HG03442 (cell line): ENCODE measurements around the gene FN1.
"Not testable (repeated sequence)": the region's sequence is repeated elsewhere in the genome, so short reads cannot be mapped to it uniquely, and the experiment has no call there.

ENCODE experiments used
- ATAC-seq: cut with Tn5 transposase; IDR thresholded peaks from one replicate; pipeline ENCODE4 v1.9.1; 2021; ENCODE audit warnings: mild to moderate bottlenecking, moderate library complexity; ENCODE audit not compliant: unreplicated experiment

Gene FN1

GRCh38 chr2:215423928-215424540 lies 11.8 kb downstream of the FN1 start:
- no peak for ATAC-seq

- ATAC-seq = no peak
Observed at GRCh38 chr2:215423234-215423633, 12.6 kb downstream of the FN1 start.

GRCh38 chr2:215422676-215423075 lies 13.2 kb downstream of the FN1 start:
- no peak for ATAC-seq

GRCh38 chr2:215421859-215422461 lies 13.9 kb downstream of the FN1 start:
- no peak for ATAC-seq

GRCh38 chr2:215420471-215420935 lies 15.4 kb downstream of the FN1 start:
- ATAC-seq = no peak

GRCh38 chr2:215419769-215420470 lies 15.9 kb downstream of the FN1 start:
- no peak for ATAC-seq

GRCh38 chr2:215419113-215419512 lies 16.8 kb downstream of the FN1 start:
- ATAC-seq = no peak

GRCh38 chr2:215418064-215418963 lies 17.6 kb downstream of the FN1 start:
- no peak for ATAC-seq

- no peak for ATAC-seq
Observed at GRCh38 chr2:215417400-215417951, 18.4 kb downstream of the FN1 start.

- no peak for ATAC-seq
Observed at GRCh38 chr2:215416656-215417055, 19.2 kb downstream of the FN1 start.

GRCh38 chr2:215415820-215416577 lies 19.9 kb downstream of the FN1 start:
- no peak for ATAC-seq

GRCh38 chr2:215415218-215415617 lies 20.6 kb downstream of the FN1 start:
- no peak for ATAC-seq

- ATAC-seq = no peak
Observed at GRCh38 chr2:215414674-215415073, 21.2 kb downstream of the FN1 start.

- no peak for ATAC-seq
Observed at GRCh38 chr2:215413974-215414373, 21.9 kb downstream of the FN1 start.

GRCh38 chr2:215413484-215413777 lies 22.4 kb downstream of the FN1 start:
- no peak for ATAC-seq

GRCh38 chr2:215411941-215412743 lies 23.7 kb downstream of the FN1 start:
- no peak for ATAC-seq

GRCh38 chr2:215410932-215411285 lies 25.0 kb downstream of the FN1 start:
- no peak for ATAC-seq

GRCh38 chr2:215410181-215410931 lies 25.5 kb downstream of the FN1 start:
- ATAC-seq = not testable (repeated sequence)
